ENCODE results near the gene SPRY4. TPM values are rescaled to one million over a fixed set of nuclear protein-coding genes. Genes with fewer than 3 reads are reported as not detected.

SPRY4 gene
- total RNA-seq, 1 experiment from 2014 or later, result 7.7 TPM

DNA sequence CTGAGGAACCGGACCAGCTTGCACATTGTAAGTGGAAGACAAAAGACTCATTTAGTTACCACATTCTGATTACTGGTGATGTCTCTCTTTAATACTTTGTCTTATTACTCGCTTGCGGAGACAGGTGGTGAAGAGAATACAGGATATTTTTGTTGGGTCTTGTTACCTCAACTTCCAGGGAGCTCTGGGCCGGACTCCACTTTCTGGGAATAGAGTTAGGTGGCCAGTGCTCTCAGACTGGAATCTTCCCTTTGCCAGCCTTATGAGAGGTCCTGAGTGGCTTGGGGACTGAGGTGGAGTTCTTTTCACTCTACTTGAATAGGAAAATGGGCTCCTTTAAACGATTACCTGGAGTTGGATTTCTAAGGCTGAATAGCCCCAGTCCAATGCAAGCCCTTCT, 33.3 kb upstream of the SPRY4 start:
- Mint-ChIP-seq H3K4me3 (ENCODE audit: unreplicated experiment) (no peak overlapping the region), H3K4me1 (ENCODE audit: low read depth, unreplicated experiment) (peaks cover 21% of the 10 kb centered on the region), H3K27me3 (ENCODE audit: insufficient read depth, unreplicated experiment) (no peaks in the 10 kb centered on the region), H3K36me3 (ENCODE audit: insufficient read depth, unreplicated experiment) (peaks cover 9% of the 10 kb centered on the region), H3K9me3 (ENCODE audit: unreplicated experiment) (no peaks in the 10 kb centered on the region), H3K27ac (ENCODE audit: unreplicated experiment) (no peak overlapping the region)
- ChIA-PET POLR2A (no interaction called here), CTCF (no interaction called here)
- Histone ChIP-seq H3K4me1 (peaks cover 38% of the 10 kb centered on the region), H3K9me3 (no peaks in the 10 kb centered on the region), H3K27me3 (replicated peaks; ENCODE audit: control insufficient read depth, insufficient read depth, low read length) (no peaks in the 10 kb centered on the region), H3K4me3 (ENCODE audit: low read depth, low read length) (no peak overlapping the region), H3K36me3 (ENCODE audit: control insufficient read depth, insufficient read depth, low read length) (no peaks in the 10 kb centered on the region)
- BruUV-seq (replicated peaks), result no TSS peak
- intact Hi-C loops (cut with micrococcal nuclease; ENCODE audit: unreplicated experiment), result no loop called here
- TF ChIP-seq, protein P1, sequence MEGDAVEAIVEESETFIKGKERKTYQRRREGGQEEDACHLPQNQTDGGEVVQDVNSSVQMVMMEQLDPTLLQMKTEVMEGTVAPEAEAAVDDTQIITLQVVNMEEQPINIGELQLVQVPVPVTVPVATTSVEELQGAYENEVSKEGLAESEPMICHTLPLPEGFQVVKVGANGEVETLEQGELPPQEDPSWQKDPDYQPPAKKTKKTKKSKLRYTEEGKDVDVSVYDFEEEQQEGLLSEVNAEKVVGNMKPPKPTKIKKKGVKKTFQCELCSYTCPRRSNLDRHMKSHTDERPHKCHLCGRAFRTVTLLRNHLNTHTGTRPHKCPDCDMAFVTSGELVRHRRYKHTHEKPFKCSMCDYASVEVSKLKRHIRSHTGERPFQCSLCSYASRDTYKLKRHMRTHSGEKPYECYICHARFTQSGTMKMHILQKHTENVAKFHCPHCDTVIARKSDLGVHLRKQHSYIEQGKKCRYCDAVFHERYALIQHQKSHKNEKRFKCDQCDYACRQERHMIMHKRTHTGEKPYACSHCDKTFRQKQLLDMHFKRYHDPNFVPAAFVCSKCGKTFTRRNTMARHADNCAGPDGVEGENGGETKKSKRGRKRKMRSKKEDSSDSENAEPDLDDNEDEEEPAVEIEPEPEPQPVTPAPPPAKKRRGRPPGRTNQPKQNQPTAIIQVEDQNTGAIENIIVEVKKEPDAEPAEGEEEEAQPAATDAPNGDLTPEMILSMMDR (IDR thresholded peaks at IDR 0.05; ENCODE audit: insufficient read depth in 1 of 2, low read depth in 1 of 2, low read length in 1 of 2, severe bottlenecking in 1 of 2, unreplicated experiment in 1 of 2), result no peak
- DNase-seq, result no peak

DNA sequence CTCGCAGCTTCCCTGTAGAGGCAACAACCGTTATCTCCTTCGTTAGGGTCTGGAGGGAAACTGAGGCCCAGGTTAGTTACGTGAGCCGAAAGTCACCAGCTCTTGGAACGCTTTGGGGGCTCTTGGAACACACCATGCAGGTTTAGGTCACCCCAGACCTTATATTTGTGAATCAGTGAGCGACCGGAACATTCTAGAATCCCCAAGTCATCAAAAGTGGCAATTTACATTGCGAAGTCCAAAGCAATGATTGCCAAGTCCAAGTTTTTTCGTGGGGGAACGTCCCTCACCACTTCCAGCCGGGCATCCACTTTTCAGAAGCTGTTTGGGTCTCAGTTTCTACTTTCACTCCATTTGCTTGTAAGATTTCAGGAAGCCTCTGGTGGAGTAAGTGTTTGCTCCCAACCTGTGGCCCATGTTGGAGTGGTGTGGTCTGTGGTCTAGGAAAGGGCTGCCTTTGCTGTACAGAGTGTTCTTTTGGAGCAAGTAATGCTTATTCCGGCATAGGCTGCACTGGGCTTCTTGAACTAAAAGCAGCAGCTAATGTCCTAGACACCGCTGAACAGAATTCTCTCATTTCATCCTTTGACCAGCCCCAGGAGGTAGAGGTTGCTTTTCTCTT, 32.8 kb upstream of the SPRY4 start:
- ChIA-PET POLR2A (interaction anchor here (0.5 to 0.9 kb wide), 2 partner anchors 35 to 42 kb away, joined by 3 to 4 read pairs; no protein-coding TSS in a partner anchor), CTCF (interaction anchor here (1.1 kb wide), 2 partner anchors 33 to 192 kb away, joined by 3 to 7 read pairs; partner anchors contain the start of gene SPRY4)
- Histone ChIP-seq H3K4me1 (peaks cover 32% of the 10 kb centered on the region), H3K4me3 (ENCODE audit: low read depth, low read length) (peak overlapping the region; percentile 76), H3K36me3 (ENCODE audit: control insufficient read depth, insufficient read depth, low read length) (no peaks in the 10 kb centered on the region), H3K27me3 (replicated peaks; ENCODE audit: control insufficient read depth, insufficient read depth, low read length) (no peaks in the 10 kb centered on the region), H3K9me3 (no peaks in the 10 kb centered on the region)
- Mint-ChIP-seq H3K27ac (ENCODE audit: unreplicated experiment) (peak overlapping the region; percentile 32), H3K27me3 (ENCODE audit: insufficient read depth, unreplicated experiment) (no peaks in the 10 kb centered on the region), H3K4me1 (ENCODE audit: low read depth, unreplicated experiment) (peaks cover 15% of the 10 kb centered on the region), H3K4me3 (ENCODE audit: unreplicated experiment) (peak overlapping the region; percentile 71), H3K36me3 (ENCODE audit: insufficient read depth, unreplicated experiment) (peaks cover 4% of the 10 kb centered on the region), H3K9me3 (ENCODE audit: unreplicated experiment) (no peaks in the 10 kb centered on the region)
- no peak for DNase-seq
- BruUV-seq (replicated peaks), result TSS peak; percentile 38
- intact Hi-C loops (cut with micrococcal nuclease; ENCODE audit: unreplicated experiment), result loop anchor here (1.0 to 2.0 kb wide), 3 partner anchors 33 to 205 kb away; partner anchors contain the start of gene SPRY4
- TF ChIP-seq, protein P1 (IDR thresholded peaks at IDR 0.05; ENCODE audit: insufficient read depth in 1 of 2, low read depth in 1 of 2, low read length in 1 of 2, severe bottlenecking in 1 of 2, unreplicated experiment in 1 of 2), result no peak

DNA sequence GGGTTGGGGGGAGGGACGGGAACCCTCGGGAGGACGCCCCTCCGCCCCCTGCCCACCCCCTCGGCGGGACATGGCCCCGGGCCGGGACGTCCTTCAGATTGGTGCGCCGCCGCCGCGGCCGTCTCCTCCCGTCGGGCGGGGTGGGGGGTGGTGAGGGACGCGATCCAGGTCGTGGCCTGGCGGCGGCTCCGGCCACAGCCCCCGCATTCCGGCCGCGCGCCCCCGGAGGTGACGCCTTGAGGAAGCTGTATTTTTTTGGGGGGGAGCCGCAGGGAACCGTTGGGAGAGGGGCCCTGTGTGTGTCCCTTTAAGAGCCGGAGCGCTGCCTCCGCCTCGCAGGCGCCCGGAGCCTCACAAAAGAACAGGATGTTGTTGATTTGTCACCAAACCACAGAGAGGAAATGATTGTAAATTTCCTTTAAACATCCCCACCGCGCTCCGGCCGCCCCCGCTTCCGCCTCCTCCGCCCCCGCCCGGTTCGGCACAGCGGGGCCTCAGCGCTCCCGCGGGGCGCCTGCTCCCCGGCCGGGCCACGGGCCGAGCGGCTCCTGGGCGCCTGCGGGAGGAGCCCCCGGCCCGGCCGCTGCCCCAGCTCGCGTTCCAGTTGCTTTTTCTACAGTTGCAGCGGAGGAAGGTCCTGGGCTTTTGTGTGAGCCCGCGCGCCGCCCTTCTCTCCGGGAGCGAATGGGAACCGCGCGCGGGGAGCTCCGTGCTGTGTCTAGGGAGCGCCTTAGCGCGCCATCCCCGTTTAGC, 32.1 kb upstream of the SPRY4 start:
- Mint-ChIP-seq H3K27ac (ENCODE audit: unreplicated experiment) (peak overlapping the region; percentile 32), H3K27me3 (ENCODE audit: insufficient read depth, unreplicated experiment) (no peaks in the 10 kb centered on the region), H3K9me3 (ENCODE audit: unreplicated experiment) (no peaks in the 10 kb centered on the region), H3K4me3 (ENCODE audit: unreplicated experiment) (peak overlapping the region; percentile 71), H3K4me1 (ENCODE audit: low read depth, unreplicated experiment) (peaks cover 15% of the 10 kb centered on the region), H3K36me3 (ENCODE audit: insufficient read depth, unreplicated experiment) (peaks cover 4% of the 10 kb centered on the region)
- H3K4me1 ChIP-seq, result peaks cover 28% of the 10 kb centered on the region
- H3K9me3 ChIP-seq, result no peaks in the 10 kb centered on the region
- peak; percentile 71 to 73 for DNase-seq
- no TSS peak for BruUV-seq (replicated peaks)
- ChIA-PET POLR2A (interaction anchor here (0.5 to 0.9 kb wide), 2 partner anchors 36 to 43 kb away, joined by 3 to 4 read pairs; no protein-coding TSS in a partner anchor), CTCF (interaction anchor here (0.6 to 1.1 kb wide), 4 partner anchors 32 to 308 kb away, joined by 3 to 7 read pairs (median 4); partner anchors contain the start of gene SPRY4)
- intact Hi-C loops (cut with micrococcal nuclease; ENCODE audit: unreplicated experiment), result loop anchor here (1.0 to 2.0 kb wide), 3 partner anchors 32 to 205 kb away; partner anchors contain the start of gene SPRY4
- TF ChIP-seq, protein P1 (IDR thresholded peaks at IDR 0.05; ENCODE audit: insufficient read depth in 1 of 2, low read depth in 1 of 2, low read length in 1 of 2, severe bottlenecking in 1 of 2, unreplicated experiment in 1 of 2), result no peak
- no peaks in the 10 kb centered on the region for H3K27me3 ChIP-seq (replicated peaks; ENCODE audit: control insufficient read depth, insufficient read depth, low read length)
- H3K4me3 ChIP-seq (ENCODE audit: low read depth, low read length), result peak overlapping the region; percentile 76
- H3K36me3 ChIP-seq (ENCODE audit: control insufficient read depth, insufficient read depth, low read length), result no peaks in the 10 kb centered on the region
